ENCODE measurements around the gene PTPRD. TPM values are rescaled to one million over a fixed set of nuclear protein-coding genes. Genes with fewer than 3 reads are reported as not detected.

Gene PTPRD
- total RNA-seq, 1 donor from 2014 or later = 30.8 TPM

- H3K9me3 ChIP-seq = no peaks in the 10 kb centered on the region
- ATAC-seq (no peak), DNase-seq (no peak)
- H3K4me3 ChIP-seq = no peak overlapping the region
- no peak for TF ChIP-seq CTCF (IDR thresholded peaks at IDR 0.05)
- no peaks in the 10 kb centered on the region for H3K27me3 ChIP-seq
- no peak overlapping the region for H3K27ac ChIP-seq
- no peaks in the 10 kb centered on the region for H3K36me3 ChIP-seq
- intact Hi-C loops (cut with DNase I) = no loop called here
- no peaks in the 10 kb centered on the region for H3K4me1 ChIP-seq
These were observed 1892.8 kb downstream of the PTPRD start for GRCh38 chr9:8719833-8720486.

GRCh38 chr9:8718121-8718725 is 1894.6 kb downstream of the PTPRD start:
- intact Hi-C loops (cut with DNase I) = no loop called here
- no peaks in the 10 kb centered on the region for H3K27me3 ChIP-seq
- ATAC-seq = no peak
- H3K36me3 ChIP-seq = no peaks in the 10 kb centered on the region
- DNase-seq = no peak
- no peaks in the 10 kb centered on the region for H3K4me1 ChIP-seq
- no peak overlapping the region for H3K27ac ChIP-seq
- TF ChIP-seq CTCF (IDR thresholded peaks at IDR 0.05) = no peak
- no peaks in the 10 kb centered on the region for H3K9me3 ChIP-seq
- no peak overlapping the region for H3K4me3 ChIP-seq

- Histone ChIP-seq H3K27ac (no peak overlapping the region), H3K36me3 (no peaks in the 10 kb centered on the region), H3K4me3 (no peak overlapping the region), H3K4me1 (no peaks in the 10 kb centered on the region), H3K9me3 (no peaks in the 10 kb centered on the region), H3K27me3 (no peaks in the 10 kb centered on the region)
- no peak for TF ChIP-seq CTCF (IDR thresholded peaks at IDR 0.05)
- DNase-seq = no peak
- intact Hi-C loops (cut with DNase I) = no loop called here
- ATAC-seq = no peak
These were observed 1895.7 kb downstream of the PTPRD start for GRCh38 chr9:8717146-8717545.

GRCh38 chr9:8715788-8716187 is 1897.0 kb downstream of the PTPRD start:
- TF ChIP-seq CTCF (IDR thresholded peaks at IDR 0.05) = no peak
- no peak for DNase-seq
- Histone ChIP-seq H3K4me1 (no peaks in the 10 kb centered on the region), H3K4me3 (no peak overlapping the region), H3K27me3 (no peaks in the 10 kb centered on the region), H3K27ac (no peak overlapping the region), H3K36me3 (no peaks in the 10 kb centered on the region), H3K9me3 (no peaks in the 10 kb centered on the region)
- ATAC-seq = no peak
- intact Hi-C loops (cut with DNase I) = no loop called here

GRCh38 chr9:8713811-8714165 is 1899.0 kb downstream of the PTPRD start:
- no peak for TF ChIP-seq CTCF (IDR thresholded peaks at IDR 0.05)
- no peak for ATAC-seq
- intact Hi-C loops (cut with DNase I) = no loop called here
- no peak for DNase-seq
- no peaks in the 10 kb centered on the region for H3K4me1 ChIP-seq
- H3K9me3 ChIP-seq = no peaks in the 10 kb centered on the region
- H3K4me3 ChIP-seq = no peak overlapping the region
- no peaks in the 10 kb centered on the region for H3K36me3 ChIP-seq
- no peak overlapping the region for H3K27ac ChIP-seq
- H3K27me3 ChIP-seq = no peaks in the 10 kb centered on the region
